Lower leg skin (tissue), 3 donors: ENCODE measurements around the gene CHAC1.

Source experiments
- CTCF ChIP-seq, 3 donors: fragments of 450-650 bp; IDR thresholded peaks; one replicate each; pipeline ENCODE4 v1.5.1; 2016; ENCODE audit warnings: antibody characterized with exemption in 3 of 3, mild to moderate bottlenecking in 3 of 3, moderate library complexity in 2 of 3
- POLR2A ChIP-seq, 2 donors: fragments of 450-650 bp; IDR thresholded peaks; one replicate each; pipeline ENCODE4 v1.6.1; 2016 to 2017; ENCODE audit warnings: antibody characterized with exemption in 2 of 2, mild to moderate bottlenecking in 1 of 2, moderate library complexity in 1 of 2

GRCh38 chr15:40948706-40949473, 4.4 kb upstream of the CHAC1 start:
- TF ChIP-seq CTCF (IDR thresholded peaks at IDR 0.05), result no peak
- TF ChIP-seq POLR2A (IDR thresholded peaks at IDR 0.05), result no peak
